Uterus (tissue), 2 donors: ENCODE data around the gene CCDC124.

ENCODE experiments used
- CTCF ChIP-seq, 4 experiments: fragments of 200-600 bp in 2 of 4; fragments of 450-650 bp in 2 of 4; sonication (generic) in 2 of 4; IDR thresholded peaks; one replicate each; pipeline ENCODE4 v1.5.1; 2016 to 2019; ENCODE audit warnings: antibody characterized with exemption in 4 of 4, mild to moderate bottlenecking in 2 of 4, moderate library complexity in 1 of 4
- POLR2A ChIP-seq, 2 donors: fragments of 450-650 bp; IDR thresholded peaks; one replicate each; pipeline ENCODE4 v1.6.1; 2016; ENCODE audit warnings: antibody characterized with exemption in 2 of 2, mild to moderate bottlenecking in 1 of 2, moderate library complexity in 1 of 2

- TF ChIP-seq CTCF (IDR thresholded peaks at IDR 0.05) (no peak), POLR2A (IDR thresholded peaks at IDR 0.05) (no peak)
Measured at GRCh38 chr19:17973759-17974158, 40.9 kb downstream of the CCDC124 start.
